NCI-H446 (cell line): Measurements from ENCODE around the gene AFDN.

ENCODE experiments used
- DNase-seq, 2 experiments: peaks; one replicate each; lab custom pipeline; 2025; lab: John Stamatoyannopoulos, UW

Gene AFDN

GRCh38 chr6:167921831-167922230, 95.1 kb downstream of the AFDN start:
- DNase-seq, result no peak

DNA sequence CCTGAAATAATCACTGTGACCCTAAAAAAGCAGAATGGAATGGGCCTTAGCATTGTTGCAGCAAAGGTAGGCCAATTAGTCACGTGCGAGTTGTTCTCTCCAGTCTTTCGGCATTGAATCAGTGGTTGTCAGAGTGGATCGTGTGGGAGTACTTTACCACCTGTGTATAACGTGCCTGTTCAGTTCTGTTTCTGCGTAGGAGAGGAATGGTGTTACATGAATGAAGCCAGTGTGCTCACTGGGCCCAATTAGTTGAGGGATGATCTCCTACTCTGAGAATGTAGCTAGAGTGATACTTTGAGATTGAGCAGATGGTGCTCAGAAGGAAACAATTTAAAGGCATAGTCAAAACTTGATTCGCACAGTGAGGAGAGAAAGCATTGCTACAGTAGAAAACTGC, 98.3 kb downstream of the AFDN start:
- DNase-seq, result no peak

GRCh38 chr6:167927246-167927645, 100.5 kb downstream of the AFDN start:
- DNase-seq, result no peak

DNA sequence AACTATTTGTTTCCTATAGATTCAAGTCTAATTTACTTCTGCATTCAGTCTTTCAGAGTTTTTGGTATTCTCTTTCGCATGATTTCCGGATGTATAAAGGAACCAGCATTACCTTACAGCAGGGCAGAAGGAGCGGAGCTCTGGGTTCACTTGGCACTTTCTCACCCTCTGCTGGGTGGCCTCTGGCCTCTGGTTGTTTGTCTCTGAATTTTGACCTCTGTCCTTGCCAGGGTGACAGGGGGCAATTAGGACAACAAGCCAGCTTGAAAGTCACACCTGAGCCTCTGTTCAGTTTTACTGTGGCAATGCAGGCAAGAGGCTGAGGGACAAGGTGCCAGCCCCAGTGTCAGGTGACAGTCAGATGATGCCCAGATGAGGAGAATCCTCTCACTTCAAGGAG, 101.4 kb downstream of the AFDN start:
- no peak for DNase-seq

- no peak for DNase-seq
Observed at GRCh38 chr6:167930295-167930694, 103.6 kb downstream of the AFDN start.

DNA sequence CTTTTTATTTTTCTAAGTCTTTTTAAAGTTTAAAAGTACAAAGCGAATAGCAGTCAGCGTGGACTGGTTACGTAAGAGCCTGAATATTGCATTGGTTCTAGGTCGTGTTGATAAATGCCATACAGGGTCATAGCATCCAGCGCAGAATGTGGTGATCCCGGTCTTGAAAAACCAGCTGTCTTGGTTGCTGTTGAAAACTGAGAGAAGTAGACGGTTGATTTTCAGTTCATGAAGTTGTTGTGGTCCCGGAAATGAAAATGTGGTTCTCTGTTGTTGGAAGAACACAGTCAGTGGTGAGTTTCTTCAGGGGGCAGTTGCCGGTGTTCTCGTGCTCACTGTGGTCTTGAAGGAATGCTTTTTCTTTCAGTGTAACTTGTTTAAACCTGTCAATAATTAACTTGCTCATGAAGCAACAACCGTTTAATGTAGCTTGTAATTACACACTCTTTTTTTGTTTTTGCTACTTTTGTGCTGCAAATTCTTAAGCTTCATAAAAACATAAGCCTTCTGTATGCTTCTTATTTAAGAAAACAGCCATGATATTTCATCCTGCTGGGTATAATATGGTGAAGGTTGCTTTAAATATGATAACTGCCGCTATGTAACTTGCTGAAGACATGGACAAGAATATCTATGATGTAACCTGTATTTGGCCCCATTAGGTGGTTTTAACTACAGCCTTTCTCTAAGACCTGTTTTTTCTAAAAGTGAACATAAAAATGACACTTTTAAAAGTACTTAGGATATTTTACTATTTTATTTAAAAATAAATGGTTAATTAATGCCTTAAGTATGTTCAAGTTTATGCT, 106.0 kb downstream of the AFDN start:
- DNase-seq, result no peak

DNA sequence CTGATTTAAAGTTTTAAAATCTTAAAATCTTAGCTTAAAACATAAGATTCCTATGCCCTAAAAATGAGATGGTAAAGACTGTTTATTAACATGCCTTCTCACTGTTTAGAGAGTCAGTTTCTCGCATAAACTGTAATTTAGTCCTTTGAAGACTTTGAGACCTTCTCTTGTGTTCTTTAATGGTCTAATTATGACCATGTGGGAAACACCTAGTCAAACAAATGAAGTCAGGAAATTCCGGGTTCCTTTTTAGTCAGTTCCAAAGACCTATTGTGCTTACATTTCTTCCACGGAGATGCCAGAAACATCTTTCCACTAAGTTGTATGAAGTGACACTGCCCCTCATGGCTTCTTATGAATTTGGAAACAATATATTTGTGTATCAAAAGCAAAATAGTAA, 106.6 kb downstream of the AFDN start:
- DNase-seq, result no peak

- no peak for DNase-seq
Observed at GRCh38 chr6:167933847-167934246, 107.1 kb downstream of the AFDN start.

DNA sequence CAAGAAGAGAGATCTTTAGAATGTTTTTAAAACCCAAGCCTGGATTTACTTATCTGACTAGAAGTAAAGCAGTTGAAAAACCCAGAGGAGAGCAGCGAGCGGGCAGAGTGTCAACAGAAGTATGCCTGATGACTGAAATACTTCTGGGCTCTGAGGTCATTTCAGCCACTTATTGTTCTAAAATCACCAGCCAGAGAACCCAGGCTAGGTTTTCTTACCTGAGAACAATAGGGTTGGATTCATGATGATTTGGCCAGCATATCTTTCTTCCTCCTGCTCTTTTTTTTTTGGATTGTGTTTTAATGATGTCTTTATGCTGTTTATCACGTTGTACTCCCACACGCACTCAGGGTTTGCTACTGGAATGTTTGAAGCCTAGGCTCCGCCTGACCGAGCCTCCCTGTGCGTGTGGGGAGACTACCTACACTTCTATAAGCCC, 107.7 kb downstream of the AFDN start:
- DNase-seq, result no peak

DNA sequence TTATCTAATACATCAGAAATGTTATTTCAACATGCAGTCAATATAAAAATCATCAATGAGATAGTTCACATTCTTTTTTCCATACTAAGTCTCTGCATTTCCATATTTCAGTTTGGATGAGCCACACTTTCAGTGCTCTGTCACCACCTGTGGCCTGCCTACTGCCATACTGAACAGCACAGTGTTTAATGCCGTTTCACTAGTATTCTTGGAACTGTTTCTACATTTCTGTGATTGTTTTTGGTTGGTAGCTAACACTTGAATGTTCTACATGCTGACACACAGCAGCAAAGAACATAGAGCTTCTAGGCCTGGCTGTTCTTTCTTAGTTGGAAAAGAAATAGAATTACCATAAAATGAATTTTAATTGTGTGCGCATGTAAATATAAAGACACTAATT, 109.3 kb downstream of the AFDN start:
- DNase-seq, result no peak

DNA sequence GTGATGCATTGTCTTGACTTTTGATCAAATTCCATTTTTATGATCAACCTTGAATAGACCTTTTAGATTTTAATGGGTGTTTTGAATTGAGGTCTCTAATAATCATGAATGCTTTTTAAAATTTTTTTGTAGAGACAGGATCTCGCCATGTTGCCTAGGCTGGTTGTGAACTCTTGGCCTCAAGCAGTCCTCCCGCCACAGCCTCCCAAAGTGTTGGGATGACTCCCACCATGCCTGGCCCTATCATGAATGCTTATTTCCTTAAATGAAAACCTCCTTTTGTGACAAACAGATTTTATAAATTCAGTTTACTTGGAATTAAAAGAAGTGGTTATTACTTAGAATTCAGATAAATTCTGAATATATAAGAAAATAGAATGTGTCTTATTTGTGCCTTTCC, 110.6 kb downstream of the AFDN start:
- DNase-seq, result no peak

DNA sequence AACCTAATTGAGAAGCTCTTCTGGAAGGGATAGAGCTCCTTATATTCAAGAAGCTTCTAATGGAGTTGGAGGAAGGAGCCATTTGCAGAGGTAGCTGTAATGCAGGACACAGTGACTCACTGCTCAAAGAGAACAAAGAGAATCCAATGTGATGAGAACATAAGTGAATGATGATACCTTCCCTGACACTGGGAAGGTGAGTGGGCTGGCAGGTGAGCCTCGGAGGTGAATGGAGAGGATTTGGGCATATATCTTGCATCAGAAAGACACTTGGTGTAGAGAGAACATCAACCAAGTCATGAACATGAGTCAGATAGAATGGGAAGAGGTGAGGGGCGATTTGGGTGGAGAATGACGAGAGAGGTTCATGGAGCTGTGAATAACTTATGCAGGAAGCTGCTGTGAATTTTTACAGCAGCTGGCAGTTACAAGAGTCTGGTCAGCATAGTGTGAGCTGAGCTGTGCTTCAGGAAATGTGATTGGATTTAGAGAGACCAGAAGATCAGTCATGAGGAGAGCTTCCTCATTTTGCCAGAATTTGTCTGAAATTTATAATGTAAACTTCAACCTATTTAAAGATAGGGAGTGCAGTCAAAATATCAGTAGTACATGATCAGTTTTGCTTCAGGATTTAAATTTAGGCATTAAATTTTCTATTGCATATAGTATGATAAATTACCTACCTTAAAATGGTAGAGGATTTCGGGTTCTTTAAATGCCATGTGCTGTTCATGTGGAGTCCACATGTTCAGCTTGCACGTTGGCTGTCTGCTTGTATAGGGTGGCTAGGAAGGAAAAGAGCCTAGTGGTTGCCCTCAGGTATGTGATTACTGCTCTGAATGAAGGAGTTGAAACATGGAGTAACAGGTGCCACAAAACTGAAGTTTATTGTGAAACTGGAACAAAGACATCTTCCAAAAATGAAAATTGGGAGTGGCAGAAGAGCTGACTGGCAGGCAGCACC, 111.5 kb downstream of the AFDN start:
- no peak for DNase-seq

GRCh38 chr6:167941822-167942221, 115.1 kb downstream of the AFDN start:
- no peak for DNase-seq

GRCh38 chr6:167944130-167944529, 117.4 kb downstream of the AFDN start:
- DNase-seq, result no peak

- no peak for DNase-seq
Observed at GRCh38 chr6:167946007-167946406, 119.3 kb downstream of the AFDN start.

- DNase-seq, result no peak
Observed at GRCh38 chr6:167946604-167947003, 119.9 kb downstream of the AFDN start.

DNA sequence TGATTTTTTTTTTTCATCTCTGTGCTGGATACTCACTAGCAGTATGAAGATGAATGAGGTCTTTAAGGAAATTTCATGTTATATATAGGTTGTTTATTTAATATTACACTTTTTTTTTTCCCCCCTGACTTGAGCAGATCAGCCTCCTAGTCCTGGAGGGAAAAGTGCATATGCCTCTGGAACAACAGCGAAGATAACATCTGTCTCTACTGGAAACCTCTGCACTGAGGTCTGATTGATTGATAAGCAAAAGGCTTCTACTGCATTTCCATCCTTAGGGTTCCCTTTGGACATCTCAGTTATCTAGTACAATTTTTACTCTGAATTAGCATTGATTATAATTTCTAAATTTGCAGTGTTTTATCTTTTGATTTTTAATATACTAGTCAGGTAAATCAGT, 121.0 kb downstream of the AFDN start:
- DNase-seq, result no peak

GRCh38 chr6:167948716-167949115, 122.0 kb downstream of the AFDN start:
- no peak for DNase-seq

- DNase-seq, result no peak
Observed at GRCh38 chr6:167949121-167949684, 122.5 kb downstream of the AFDN start.

- DNase-seq, result no peak
Observed at GRCh38 chr6:167951781-167952511, 125.2 kb downstream of the AFDN start.

DNA sequence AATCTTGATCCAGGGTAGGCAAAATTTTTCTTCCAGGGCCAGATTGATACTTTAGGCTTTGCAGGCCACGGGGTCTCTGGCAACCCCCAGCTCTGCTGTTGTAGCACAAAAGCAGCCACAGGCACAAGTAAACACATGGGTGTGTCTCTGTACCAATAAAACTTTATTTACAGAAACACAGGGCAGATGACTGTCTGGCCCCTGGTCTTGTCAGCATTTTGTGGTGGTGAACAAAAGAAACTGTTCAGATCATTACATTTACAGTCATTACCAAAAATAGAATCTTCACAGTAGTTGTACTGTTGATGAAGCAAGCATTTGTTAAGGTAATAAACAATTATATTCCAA, 125.8 kb downstream of the AFDN start:
- DNase-seq, result no peak

DNA sequence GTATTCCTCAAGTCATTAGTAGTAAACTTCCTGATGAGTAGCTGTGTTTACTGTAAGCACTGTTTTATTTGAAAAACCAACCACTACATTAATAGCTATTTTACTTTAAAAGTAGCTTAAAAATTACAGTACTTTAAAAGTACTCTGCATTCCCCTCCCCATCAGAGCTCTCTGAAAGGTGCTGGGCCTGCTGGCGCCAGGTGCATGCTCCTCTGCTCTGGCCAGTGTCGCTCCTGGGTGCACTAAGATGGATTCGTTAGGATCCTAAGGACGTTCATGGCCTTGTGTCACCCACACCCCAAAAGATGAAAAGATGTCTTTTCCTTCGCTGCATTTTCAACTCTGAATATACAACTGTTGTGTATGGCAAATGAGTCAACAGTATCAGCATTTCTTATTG, 126.8 kb downstream of the AFDN start:
- DNase-seq, result no peak
